Endometrium (tissue), 2 donors: ENCODE data around the gene CRX.
"Not testable (repeated sequence)": the region's sequence is repeated elsewhere in the genome, so short reads cannot be mapped to it uniquely, and the experiment has no call there.

ENCODE experiments used
- FAIRE-seq: peaks from 2 replicates; lab custom pipeline; 2012; peaks lifted over from hg19 to GRCh38; lab: Jason Lieb, UNC
- donor health status: control.
- donor health status: control.

CRX gene

GRCh38 chr19:47803671-47804070 is 18.1 kb upstream of the CRX start:
- not testable (repeated sequence) for FAIRE-seq

- FAIRE-seq = not testable (repeated sequence)
Measured at GRCh38 chr19:47804451-47804850, 17.3 kb upstream of the CRX start, which contains the start of gene TPRX1. Gene TPRX1 (minus strand): TSS chr19:47804551. CDS start chr19:47804539, 12 bp downstream.

GRCh38 chr19:47805313-47805712 is 16.4 kb upstream of the CRX start:
- no peak for FAIRE-seq

- FAIRE-seq = no peak
Measured at GRCh38 chr19:47806435-47806834, 15.3 kb upstream of the CRX start.

GRCh38 chr19:47813304-47813994 is 8.3 kb upstream of the CRX start:
- FAIRE-seq = no peak

- FAIRE-seq = no peak
Measured at GRCh38 chr19:47813995-47814328, 7.8 kb upstream of the CRX start.

GRCh38 chr19:47816270-47816669 is 5.5 kb upstream of the CRX start:
- FAIRE-seq = not testable (repeated sequence)

GRCh38 chr19:47818221-47818620 is 3.5 kb upstream of the CRX start:
- FAIRE-seq = not testable (repeated sequence)

- FAIRE-seq = no peak
Measured at GRCh38 chr19:47819858-47820257, 1.9 kb upstream of the CRX start.

GRCh38 chr19:47820410-47820809 is 1.3 kb upstream of the CRX start:
- no peak for FAIRE-seq

GRCh38 chr19:47824396-47824795 is 2.7 kb downstream of the CRX start:
- no peak for FAIRE-seq

GRCh38 chr19:47826800-47827199 is 5.1 kb downstream of the CRX start:
- FAIRE-seq = no peak

- no peak for FAIRE-seq
Measured at GRCh38 chr19:47832723-47833122, 11.0 kb downstream of the CRX start.

GRCh38 chr19:47836038-47836437 is 14.3 kb downstream of the CRX start:
- FAIRE-seq = no peak

GRCh38 chr19:47839411-47839810 is 17.7 kb downstream of the CRX start:
- FAIRE-seq = no peak

GRCh38 chr19:47839913-47840312 is 18.2 kb downstream of the CRX start:
- FAIRE-seq = no peak

GRCh38 chr19:47842941-47843340 is 21.2 kb downstream of the CRX start:
- FAIRE-seq = no peak

GRCh38 chr19:47848425-47848822 is 26.7 kb downstream of the CRX start:
- no peak for FAIRE-seq

GRCh38 chr19:47848823-47849473 is 27.2 kb downstream of the CRX start:
- no peak for FAIRE-seq

- no peak for FAIRE-seq
Measured at GRCh38 chr19:47853003-47853402, 31.3 kb downstream of the CRX start.

- FAIRE-seq = no peak
Measured at GRCh38 chr19:47854459-47854858, 32.7 kb downstream of the CRX start.

- FAIRE-seq = not testable (repeated sequence)
Measured at GRCh38 chr19:47858231-47858630, 36.5 kb downstream of the CRX start.

- not testable (repeated sequence) for FAIRE-seq
Measured at GRCh38 chr19:47858646-47859285, 37.0 kb downstream of the CRX start, which contains the start of gene TPRX2. Gene TPRX2 (plus strand): TSS chr19:47859235. CDS start chr19:47859247, 12 bp downstream.
